ENCODE results near the gene TBPL2. TPM values are rescaled to one million over a fixed set of nuclear protein-coding genes. Genes with fewer than 3 reads are reported as not detected.

Gene TBPL2
- total RNA-seq, 1 experiment from 2014 or later: not detected

DNA sequence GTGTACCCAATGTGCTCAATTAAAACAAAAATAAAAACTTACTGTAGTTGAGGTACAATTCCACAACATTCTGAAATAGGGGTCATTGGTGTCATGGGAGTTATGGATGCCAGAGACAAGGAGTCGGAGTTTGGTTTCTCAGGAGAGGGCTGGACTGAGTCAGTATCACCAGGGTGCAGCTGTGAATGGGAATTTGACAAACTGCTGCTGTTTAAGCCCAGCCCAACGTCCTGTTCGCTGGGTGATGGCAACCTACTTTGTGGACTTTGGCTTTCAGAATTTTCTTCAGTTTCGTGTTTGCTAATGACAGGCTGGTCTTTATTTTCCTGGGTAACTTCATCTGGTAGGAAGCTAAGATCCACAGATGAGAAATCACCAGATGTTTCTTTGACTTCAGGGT lies 3.9 kb downstream of the TBPL2 start:
- Histone ChIP-seq H4K20me1 (ENCODE audit: control insufficient read depth, insufficient read depth, insufficient read length) (no peaks in the 10 kb centered on the region), H3K79me1 (ENCODE audit: insufficient read depth, low read depth, low read length, poor library complexity, severe bottlenecking) (no peaks in the 10 kb centered on the region), H3K56ac (ENCODE audit: insufficient read length, low read depth, low read length) (no peak overlapping the region), H3K9ac (ENCODE audit: extremely low read depth, insufficient read length, low read length) (no peak overlapping the region), H2AK5ac (ENCODE audit: insufficient read length, low read length) (no peak overlapping the region), H2AFZ (ENCODE audit: low read length) (no peak overlapping the region), H2BK5ac (ENCODE audit: insufficient read length, low read length) (no peak overlapping the region), H3K4me1 (ENCODE audit: insufficient read depth, low read length) (peaks cover 2% of the 10 kb centered on the region; the same call in 1 of the 2 replicates), H2BK12ac (ENCODE audit: insufficient read length, low read depth, low read length) (no peak overlapping the region), H3K14ac (ENCODE audit: insufficient read depth, low read length) (no peak overlapping the region), H3K23ac (ENCODE audit: insufficient read length, low read depth, low read length) (no peak overlapping the region), H3T11ph (ENCODE audit: low read length) (no peak overlapping the region), H4K91ac (ENCODE audit: insufficient read length, low read depth, low read length) (no peak overlapping the region), H2BK20ac (ENCODE audit: low read depth, low read length, poor library complexity, severe bottlenecking) (no peak overlapping the region), H3K79me2 (ENCODE audit: insufficient read depth, low read length) (no peaks in the 10 kb centered on the region), H4K5ac (ENCODE audit: insufficient read length, low read depth, low read length) (no peak overlapping the region), H2BK120ac (ENCODE audit: low read depth, low read length, poor library complexity, severe bottlenecking) (no peak overlapping the region), H3K27ac (ENCODE audit: insufficient read length, low read depth, low read length) (no peak overlapping the region), H3K9me3 (ENCODE audit: control insufficient read depth, low read depth, low read length) (no peaks in the 10 kb centered on the region), H3K18ac (ENCODE audit: insufficient read length, low read depth, low read length) (no peak overlapping the region), H3K4me2 (ENCODE audit: insufficient read depth, insufficient read length, low read length) (no peak overlapping the region), H4K8ac (replicated peaks; ENCODE audit: insufficient read length, low read depth, low read length) (no peak overlapping the region), H3K27me3 (ENCODE audit: insufficient read depth, low read length) (no peaks in the 10 kb centered on the region), H2BK15ac (ENCODE audit: low read depth, low read length) (no peak overlapping the region), H3K4ac (ENCODE audit: low read depth, low read length) (no peak overlapping the region), H3K23me2 (ENCODE audit: insufficient read length, low read depth, low read length, poor library complexity, severe bottlenecking) (no peaks in the 10 kb centered on the region)
- Mint-ChIP-seq H3K4me1 (peaks cover 11% of the 10 kb centered on the region in 2 experiments), H3K27me3 (ENCODE audit: low read depth) (peaks cover 3% of the 10 kb centered on the region; the same call in 1 of the 2 replicates), H3K27ac (no peak overlapping the region), H3K4me3 (no peak overlapping the region), H3K9me3 (no peaks in the 10 kb centered on the region), H3K36me3 (ENCODE audit: insufficient read depth in 1 of 3, low read depth in 3 of 3) (no peaks in the 10 kb centered on the region)
- WGBS (ENCODE audit: extremely low coverage, insufficient read length, low lambda C conversion rate): no CpG with 5 or more reads among the region's 4 CpGs
- TF ChIP-seq, protein P1, sequence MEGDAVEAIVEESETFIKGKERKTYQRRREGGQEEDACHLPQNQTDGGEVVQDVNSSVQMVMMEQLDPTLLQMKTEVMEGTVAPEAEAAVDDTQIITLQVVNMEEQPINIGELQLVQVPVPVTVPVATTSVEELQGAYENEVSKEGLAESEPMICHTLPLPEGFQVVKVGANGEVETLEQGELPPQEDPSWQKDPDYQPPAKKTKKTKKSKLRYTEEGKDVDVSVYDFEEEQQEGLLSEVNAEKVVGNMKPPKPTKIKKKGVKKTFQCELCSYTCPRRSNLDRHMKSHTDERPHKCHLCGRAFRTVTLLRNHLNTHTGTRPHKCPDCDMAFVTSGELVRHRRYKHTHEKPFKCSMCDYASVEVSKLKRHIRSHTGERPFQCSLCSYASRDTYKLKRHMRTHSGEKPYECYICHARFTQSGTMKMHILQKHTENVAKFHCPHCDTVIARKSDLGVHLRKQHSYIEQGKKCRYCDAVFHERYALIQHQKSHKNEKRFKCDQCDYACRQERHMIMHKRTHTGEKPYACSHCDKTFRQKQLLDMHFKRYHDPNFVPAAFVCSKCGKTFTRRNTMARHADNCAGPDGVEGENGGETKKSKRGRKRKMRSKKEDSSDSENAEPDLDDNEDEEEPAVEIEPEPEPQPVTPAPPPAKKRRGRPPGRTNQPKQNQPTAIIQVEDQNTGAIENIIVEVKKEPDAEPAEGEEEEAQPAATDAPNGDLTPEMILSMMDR (conservative IDR thresholded peaks at IDR 0.05): no peak
- no peak for DNase-seq
